Parathyroid adenoma (tissue), 2 donors: ENCODE measurements around the gene CDC42EP2.
A peak's percentile ranks its signal among the peaks of the same experiment; 100 is the strongest.

Experiments
- H2AFZ ChIP-seq: fragments of 300-600 bp; sonication (generic); one replicate; pipeline ENCODE4 v1.7.0; 2017; ENCODE audit warnings: antibody characterized with exemption, mild to moderate bottlenecking
- H3K27ac ChIP-seq: fragments of 300-600 bp; sonication (generic); one replicate; pipeline ENCODE4 v1.7.0; 2017
- H3K27me3 ChIP-seq: fragments of 300-600 bp; sonication (generic); one replicate; pipeline ENCODE4 v1.7.0; 2017; ENCODE audit warnings: low read length; ENCODE audit not compliant: control insufficient read depth, insufficient read depth
- H3K36me3 ChIP-seq: fragments of 300-600 bp; sonication (generic); one replicate; pipeline ENCODE4 v1.7.0; 2017; ENCODE audit warnings: low read length; ENCODE audit not compliant: control insufficient read depth, insufficient read depth
- H3K4me1 ChIP-seq: fragments of 300-600 bp; sonication (generic); one replicate; pipeline ENCODE4 v1.7.0; 2017; ENCODE audit warnings: control low read depth
- H3K4me2 ChIP-seq: fragments of 300-600 bp; sonication (generic); one replicate; pipeline ENCODE4 v1.7.0; 2017; ENCODE audit warnings: low read length
- H3K4me3 ChIP-seq: fragments of 300-600 bp; sonication (generic); one replicate; pipeline ENCODE4 v1.7.0; 2017; ENCODE audit warnings: low read depth, low read length
- H3K79me2 ChIP-seq: fragments of 300-600 bp; sonication (generic); one replicate; pipeline ENCODE4 v1.7.0; 2017; ENCODE audit warnings: control low read depth
- H3K9ac ChIP-seq: fragments of 300-600 bp; sonication (generic); one replicate; pipeline ENCODE4 v1.7.0; 2017; ENCODE audit warnings: mild to moderate bottlenecking
- H3K9me3 ChIP-seq: fragments of 300-600 bp; sonication (generic); one replicate; pipeline ENCODE4 v1.7.0; 2017; ENCODE audit warnings: low read length; ENCODE audit not compliant: control insufficient read depth
- TF ChIP-seq, protein P1 (sequence below): fragments of 300-600 bp; sonication (generic); IDR thresholded peaks from one replicate; pipeline ENCODE4 v1.7.0; 2017; ENCODE audit warnings: antibody characterized with exemption, mild to moderate bottlenecking
- donor health status: primary hyperparathyroidism.

The CDC42EP2 gene

DNA sequence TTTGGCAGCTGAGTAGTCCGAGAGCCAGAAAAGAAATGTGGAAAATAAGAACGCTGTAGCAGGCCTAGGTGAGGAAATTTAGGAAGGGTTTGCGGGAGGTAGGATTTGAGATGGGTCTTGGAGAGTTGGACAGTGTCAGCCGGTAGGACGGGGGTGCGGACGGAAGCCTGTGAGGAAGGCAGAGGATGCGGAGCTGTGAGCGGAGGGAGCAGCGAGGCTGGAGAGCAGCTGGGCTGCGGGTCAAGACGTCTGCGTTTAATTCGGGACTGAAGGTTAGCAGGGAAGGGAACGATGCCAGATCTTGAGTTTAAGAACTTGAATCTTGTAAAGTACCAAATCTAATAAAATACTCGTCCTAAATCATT is 39.2 kb downstream of the CDC42EP2 start:
- Histone ChIP-seq H3K79me2 (no peaks in the 10 kb centered on the region), H3K4me2 (peak overlapping the region; percentile 93), H3K27me3 (no peaks in the 10 kb centered on the region), H3K9me3 (no peaks in the 10 kb centered on the region), H2AFZ (peak overlapping the region; percentile 70), H3K27ac (peak overlapping the region; percentile 69), H3K36me3 (no peaks in the 10 kb centered on the region), H3K4me1 (no peaks in the 10 kb centered on the region), H3K4me3 (peak overlapping the region; percentile 71), H3K9ac (no peak overlapping the region)
- TF ChIP-seq, protein P1, sequence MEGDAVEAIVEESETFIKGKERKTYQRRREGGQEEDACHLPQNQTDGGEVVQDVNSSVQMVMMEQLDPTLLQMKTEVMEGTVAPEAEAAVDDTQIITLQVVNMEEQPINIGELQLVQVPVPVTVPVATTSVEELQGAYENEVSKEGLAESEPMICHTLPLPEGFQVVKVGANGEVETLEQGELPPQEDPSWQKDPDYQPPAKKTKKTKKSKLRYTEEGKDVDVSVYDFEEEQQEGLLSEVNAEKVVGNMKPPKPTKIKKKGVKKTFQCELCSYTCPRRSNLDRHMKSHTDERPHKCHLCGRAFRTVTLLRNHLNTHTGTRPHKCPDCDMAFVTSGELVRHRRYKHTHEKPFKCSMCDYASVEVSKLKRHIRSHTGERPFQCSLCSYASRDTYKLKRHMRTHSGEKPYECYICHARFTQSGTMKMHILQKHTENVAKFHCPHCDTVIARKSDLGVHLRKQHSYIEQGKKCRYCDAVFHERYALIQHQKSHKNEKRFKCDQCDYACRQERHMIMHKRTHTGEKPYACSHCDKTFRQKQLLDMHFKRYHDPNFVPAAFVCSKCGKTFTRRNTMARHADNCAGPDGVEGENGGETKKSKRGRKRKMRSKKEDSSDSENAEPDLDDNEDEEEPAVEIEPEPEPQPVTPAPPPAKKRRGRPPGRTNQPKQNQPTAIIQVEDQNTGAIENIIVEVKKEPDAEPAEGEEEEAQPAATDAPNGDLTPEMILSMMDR = no peak

GRCh38 chr11:65354265-65355012 is 39.8 kb downstream of the CDC42EP2 start, which contains the start of gene TIGD3:
Gene TIGD3 (plus strand): TSS chr11:65354751. CDS start chr11:65355809, 1,058 bp downstream.
- no peak within 1 kb of the TSS for H3K9ac ChIP-seq
- peak within 1 kb of the TSS; percentile 69 for H3K27ac ChIP-seq
- H3K9me3 ChIP-seq = no peaks in the 10 kb centered on the region
- H3K27me3 ChIP-seq = no peaks in the 10 kb centered on the region
- H3K4me3 ChIP-seq = peak within 1 kb of the TSS; percentile 71
- H2AFZ ChIP-seq = peak within 1 kb of the TSS; percentile 72
- peak within 1 kb of the TSS; percentile 93 for H3K4me2 ChIP-seq
- no peaks in the 10 kb centered on the region for H3K4me1 ChIP-seq
- H3K36me3 ChIP-seq = no peaks in the 10 kb centered on the region
- TF ChIP-seq, protein P1 = no peak
- H3K79me2 ChIP-seq = no peaks in the 10 kb centered on the region

DNA sequence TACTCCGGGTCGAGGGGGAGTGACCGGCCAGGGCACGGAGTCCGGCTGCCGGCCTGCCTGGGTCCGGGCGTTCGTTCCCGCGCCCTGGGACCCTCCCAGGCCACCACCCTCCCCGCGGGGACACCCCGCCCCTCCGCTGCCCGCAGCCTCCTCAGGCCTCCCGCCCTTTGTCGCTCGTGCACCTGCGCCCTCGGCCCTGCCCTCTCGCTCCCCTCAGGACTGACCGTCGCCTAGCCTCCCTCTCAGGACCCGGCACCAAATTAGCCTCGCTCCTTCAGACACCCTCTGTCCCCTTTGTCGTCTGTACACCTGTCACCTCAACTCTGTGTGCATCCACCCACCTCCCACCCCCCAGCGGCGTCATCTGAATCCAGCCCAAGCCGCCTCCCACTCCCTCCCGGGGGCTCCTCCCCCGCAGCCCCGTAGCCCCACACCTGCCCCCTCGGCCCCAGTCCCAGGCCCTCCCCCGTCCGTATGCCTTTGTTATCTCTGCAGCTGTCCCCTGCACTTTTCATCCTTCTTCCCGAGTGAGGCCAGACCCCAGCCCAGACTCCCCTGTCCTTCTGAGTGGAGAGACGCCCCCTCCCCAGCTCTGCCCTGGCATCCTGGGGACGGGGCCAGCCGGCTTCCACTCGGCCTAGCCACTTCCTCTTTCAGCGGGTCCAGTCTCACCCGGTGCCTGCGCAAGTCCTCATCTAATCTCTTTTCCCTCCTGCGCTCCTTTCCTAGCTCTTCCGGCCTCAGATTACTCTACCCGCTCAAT is 40.5 kb downstream of the CDC42EP2 start:
- Histone ChIP-seq H3K9ac (no peak overlapping the region), H3K27me3 (no peaks in the 10 kb centered on the region), H3K27ac (peak overlapping the region; percentile 53), H2AFZ (peak overlapping the region; percentile 72), H3K9me3 (no peaks in the 10 kb centered on the region), H3K4me2 (peak overlapping the region; percentile 65), H3K4me1 (no peaks in the 10 kb centered on the region), H3K36me3 (no peaks in the 10 kb centered on the region), H3K79me2 (no peaks in the 10 kb centered on the region), H3K4me3 (peak overlapping the region; percentile 31)
- TF ChIP-seq, protein P1 = no peak

- H3K4me2 ChIP-seq = peak overlapping the region; percentile 17
- TF ChIP-seq, protein P1 = no peak
- peak overlapping the region; percentile 53 for H3K27ac ChIP-seq
- no peaks in the 10 kb centered on the region for H3K27me3 ChIP-seq
- H3K36me3 ChIP-seq = no peaks in the 10 kb centered on the region
- H3K79me2 ChIP-seq = no peaks in the 10 kb centered on the region
- H3K4me3 ChIP-seq = no peak overlapping the region
- H3K9ac ChIP-seq = no peak overlapping the region
- no peaks in the 10 kb centered on the region for H3K9me3 ChIP-seq
- peak overlapping the region; percentile 72 for H2AFZ ChIP-seq
- H3K4me1 ChIP-seq = no peaks in the 10 kb centered on the region
These were observed 41.2 kb downstream of the CDC42EP2 start for GRCh38 chr11:65355776-65356393.
